ENCODE measurements around the gene SERPINB12. TPM values are rescaled to one million over a fixed set of nuclear protein-coding genes. Genes with fewer than 3 reads are reported as not detected.

SERPINB12 gene
- total and polyA plus RNA-seq, 2 of the 13 experiments (the other 11 are each of a cell fraction or from before 2014, with no cell fraction given), result not detected

DNA sequence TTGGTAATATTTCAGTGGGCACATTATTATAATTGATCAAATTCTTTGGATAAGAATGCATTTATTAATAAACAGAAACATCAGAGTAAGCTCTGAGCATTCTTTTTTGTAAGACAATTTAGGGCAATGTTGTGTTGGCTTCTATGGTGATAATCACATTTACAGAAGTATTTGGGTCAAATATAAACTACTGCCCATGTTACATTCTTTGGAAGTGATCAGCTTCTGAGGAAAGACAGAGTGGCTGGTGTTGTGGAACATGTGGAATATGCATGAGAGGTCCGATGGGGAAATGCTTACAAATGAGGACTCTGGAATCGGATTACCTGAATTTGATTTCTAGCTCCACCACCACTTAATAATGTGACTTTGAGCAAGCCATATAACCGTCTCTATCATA is 64.4 kb downstream of the SERPINB12 start (continued):
- TF ChIP-seq, protein P1, sequence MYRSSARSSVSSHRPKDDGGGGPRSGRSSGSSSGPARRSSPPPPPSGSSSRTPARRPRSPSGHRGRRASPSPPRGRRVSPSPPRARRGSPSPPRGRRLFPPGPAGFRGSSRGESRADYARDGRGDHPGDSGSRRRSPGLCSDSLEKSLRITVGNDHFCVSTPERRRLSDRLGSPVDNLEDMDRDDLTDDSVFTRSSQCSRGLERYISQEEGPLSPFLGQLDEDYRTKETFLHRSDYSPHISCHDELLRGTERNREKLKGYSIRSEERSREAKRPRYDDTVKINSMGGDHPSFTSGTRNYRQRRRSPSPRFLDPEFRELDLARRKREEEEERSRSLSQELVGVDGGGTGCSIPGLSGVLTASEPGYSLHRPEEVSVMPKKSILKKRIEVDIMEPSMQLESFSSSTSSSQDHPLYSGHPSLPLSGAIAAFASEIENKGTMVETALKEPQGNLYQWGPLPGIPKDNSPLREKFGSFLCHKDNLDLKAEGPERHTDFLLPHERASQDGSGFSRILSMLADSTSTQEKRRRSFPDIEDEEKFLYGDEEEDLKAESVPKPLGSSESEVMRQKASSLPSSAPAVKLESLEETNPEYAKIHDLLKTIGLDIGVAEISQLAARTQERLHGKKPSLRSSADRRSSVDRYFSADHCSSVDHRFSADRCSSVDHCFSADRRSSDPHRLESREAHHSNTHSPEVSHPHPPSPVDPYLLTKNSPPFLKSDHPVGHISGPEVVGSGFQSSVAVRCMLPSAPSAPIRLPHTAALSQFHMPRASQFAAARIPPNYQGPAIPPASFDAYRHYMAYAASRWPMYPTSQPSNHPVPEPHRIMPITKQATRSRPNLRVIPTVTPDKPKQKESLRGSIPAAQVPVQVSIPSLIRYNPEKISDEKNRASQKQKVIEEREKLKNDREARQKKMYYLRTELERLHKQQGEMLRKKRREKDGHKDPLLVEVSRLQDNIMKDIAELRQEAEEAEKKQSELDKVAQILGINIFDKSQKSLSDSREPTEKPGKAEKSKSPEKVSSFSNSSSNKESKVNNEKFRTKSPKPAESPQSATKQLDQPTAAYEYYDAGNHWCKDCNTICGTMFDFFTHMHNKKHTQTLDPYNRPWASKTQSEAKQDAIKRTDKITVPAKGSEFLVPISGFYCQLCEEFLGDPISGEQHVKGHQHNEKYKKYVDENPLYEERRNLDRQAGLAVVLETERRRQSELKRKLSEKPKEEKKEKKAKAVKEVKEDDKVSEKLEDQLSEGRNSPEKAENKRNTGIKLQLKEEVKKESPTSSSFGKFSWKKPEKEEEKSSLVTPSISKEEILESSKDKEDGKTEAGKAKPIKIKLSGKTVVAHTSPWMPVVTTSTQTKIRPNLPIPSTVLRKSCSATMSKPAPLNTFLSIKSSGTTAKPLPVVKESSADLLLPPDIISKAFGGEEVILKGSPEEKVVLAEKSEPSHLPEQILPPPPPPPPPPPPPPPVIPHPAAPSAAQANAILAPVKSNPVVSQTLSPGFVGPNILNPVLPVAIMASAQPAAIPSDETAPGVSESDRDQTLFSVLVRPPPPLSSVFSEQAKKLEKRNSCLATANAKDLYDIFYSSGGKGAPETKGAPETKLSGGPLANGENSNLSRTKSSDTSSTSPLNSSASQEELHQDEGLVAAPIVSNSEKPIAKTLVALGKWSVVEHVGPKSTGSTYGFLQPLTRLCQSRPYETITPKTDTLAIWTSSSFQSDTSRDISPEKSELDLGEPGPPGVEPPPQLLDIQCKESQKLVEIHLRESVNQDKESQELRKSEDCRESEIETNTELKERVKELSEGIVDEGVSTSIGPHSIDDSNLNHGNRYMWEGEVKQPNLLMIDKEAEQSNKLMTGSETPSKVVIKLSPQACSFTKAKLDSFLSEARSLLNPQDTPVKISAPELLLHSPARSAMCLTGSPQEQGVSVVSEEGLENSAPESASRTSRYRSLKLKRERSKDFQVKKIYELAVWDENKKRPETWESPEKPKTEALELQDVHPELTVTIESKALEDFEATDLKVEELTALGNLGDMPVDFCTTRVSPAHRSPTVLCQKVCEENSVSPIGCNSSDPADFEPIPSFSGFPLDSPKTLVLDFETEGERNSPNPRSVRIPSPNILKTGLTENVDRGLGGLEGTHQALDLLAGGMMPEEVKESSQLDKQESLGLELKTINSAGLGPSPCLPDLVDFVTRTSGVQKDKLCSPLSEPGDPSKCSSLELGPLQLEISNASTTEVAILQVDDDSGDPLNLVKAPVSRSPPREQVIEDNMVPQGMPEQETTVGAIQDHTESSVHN (CRISPR knock-in tag; IDR thresholded peaks at IDR 0.05), result no peak
- TF ChIP-seq ZNF496 (CRISPR knock-in tag; IDR thresholded peaks at IDR 0.05; ENCODE audit: insufficient replicate concordance) (no peak), ELF3 (CRISPR knock-in tag; IDR thresholded peaks at IDR 0.05) (no peak)

- Histone ChIP-seq H3K4me2 (ENCODE audit: low read depth, low read length) (no peak overlapping the region), H3K9ac (ENCODE audit: insufficient read depth, low read depth, low read length) (no peak overlapping the region), H3K4me3 (replicated peaks in 1 of 3; ENCODE audit: insufficient read depth in 1 of 3, low read depth in 2 of 3, low read length in 3 of 3) (no peak overlapping the region), H3K27me3 (ENCODE audit: control insufficient read depth in 1 of 2, insufficient read depth in 2 of 2, low read length in 2 of 2) (no peaks in the 10 kb centered on the region), H2AFZ (ENCODE audit: low read length) (no peak overlapping the region), H3K27ac (ENCODE audit: extremely low read length, insufficient read depth, low read length) (no peak overlapping the region), H4K20me1 (ENCODE audit: insufficient read depth, low read length) (no peaks in the 10 kb centered on the region), H3K9me3 (ENCODE audit: low read length) (no peaks in the 10 kb centered on the region), H3K36me3 (replicated peaks in 1 of 2; ENCODE audit: control insufficient read depth in 1 of 2, insufficient read depth in 2 of 2, low read length in 2 of 2) (no peaks in the 10 kb centered on the region), H3K4me1 (ENCODE audit: insufficient read depth, low read length) (no peaks in the 10 kb centered on the region), H3K79me2 (ENCODE audit: insufficient read depth, low read length) (no peaks in the 10 kb centered on the region)
- intact Hi-C loops (cut with micrococcal nuclease; ENCODE audit: unreplicated experiment), result no loop called here
- POLR2A ChIA-PET, result no interaction called here
- DNase-seq (ENCODE audit: low spot score) (no peak), FAIRE-seq (no peak), ATAC-seq (no peak)
- CTCF ChIA-PET (ENCODE audit: low intra/inter-chr PET ratio, low total read pairs), result no interaction called here
- BruUV-seq (replicated peaks), result no TSS peak
- in situ Hi-C loops (cut with HindIII; ENCODE audit: extremely low pct_ligation_motif_present, low pct_unique_long_range_greater_than_20kb), result no loop called here
- WGBS (ENCODE audit: low lambda C conversion rate), result 21% methylated on average over 3 of the region's 4 CpGs
- no peak for TF ChIP-seq NR3C1 (CRISPR knock-in tag; IDR thresholded peaks at IDR 0.05)
- no peak for TF ChIP-seq KLF15 (CRISPR knock-in tag; IDR thresholded peaks at IDR 0.05; ENCODE audit: borderline replicate concordance)
- TF ChIP-seq, protein P2, sequence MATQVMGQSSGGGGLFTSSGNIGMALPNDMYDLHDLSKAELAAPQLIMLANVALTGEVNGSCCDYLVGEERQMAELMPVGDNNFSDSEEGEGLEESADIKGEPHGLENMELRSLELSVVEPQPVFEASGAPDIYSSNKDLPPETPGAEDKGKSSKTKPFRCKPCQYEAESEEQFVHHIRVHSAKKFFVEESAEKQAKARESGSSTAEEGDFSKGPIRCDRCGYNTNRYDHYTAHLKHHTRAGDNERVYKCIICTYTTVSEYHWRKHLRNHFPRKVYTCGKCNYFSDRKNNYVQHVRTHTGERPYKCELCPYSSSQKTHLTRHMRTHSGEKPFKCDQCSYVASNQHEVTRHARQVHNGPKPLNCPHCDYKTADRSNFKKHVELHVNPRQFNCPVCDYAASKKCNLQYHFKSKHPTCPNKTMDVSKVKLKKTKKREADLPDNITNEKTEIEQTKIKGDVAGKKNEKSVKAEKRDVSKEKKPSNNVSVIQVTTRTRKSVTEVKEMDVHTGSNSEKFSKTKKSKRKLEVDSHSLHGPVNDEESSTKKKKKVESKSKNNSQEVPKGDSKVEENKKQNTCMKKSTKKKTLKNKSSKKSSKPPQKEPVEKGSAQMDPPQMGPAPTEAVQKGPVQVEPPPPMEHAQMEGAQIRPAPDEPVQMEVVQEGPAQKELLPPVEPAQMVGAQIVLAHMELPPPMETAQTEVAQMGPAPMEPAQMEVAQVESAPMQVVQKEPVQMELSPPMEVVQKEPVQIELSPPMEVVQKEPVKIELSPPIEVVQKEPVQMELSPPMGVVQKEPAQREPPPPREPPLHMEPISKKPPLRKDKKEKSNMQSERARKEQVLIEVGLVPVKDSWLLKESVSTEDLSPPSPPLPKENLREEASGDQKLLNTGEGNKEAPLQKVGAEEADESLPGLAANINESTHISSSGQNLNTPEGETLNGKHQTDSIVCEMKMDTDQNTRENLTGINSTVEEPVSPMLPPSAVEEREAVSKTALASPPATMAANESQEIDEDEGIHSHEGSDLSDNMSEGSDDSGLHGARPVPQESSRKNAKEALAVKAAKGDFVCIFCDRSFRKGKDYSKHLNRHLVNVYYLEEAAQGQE (IDR thresholded peaks at IDR 0.05; ENCODE audit: borderline replicate concordance in 1 of 2, low read depth in 1 of 2, low read length in 2 of 2), result no peak
- no peak for TF ChIP-seq ZBTB7A (CRISPR knock-in tag; IDR thresholded peaks at IDR 0.05)
- no peak for TF ChIP-seq IKZF4 (CRISPR knock-in tag; IDR thresholded peaks at IDR 0.05; ENCODE audit: borderline replicate concordance, low read depth, not compliant biosample characterization)
Measured at GRCh38 chr18:63613420-63613819, 71.3 kb downstream of the SERPINB12 start.

Measured in HepG2 (cell line).